Osteocyte (in vitro differentiated cells): ENCODE results near the gene MTCL3.

Experiments
- DNase-seq: peaks from one replicate; pipeline ENCODE4 v3.0.0; 2021; ENCODE audit warnings: mixed read lengths; ENCODE audit not compliant: unreplicated experiment; ENCODE audit errors: extremely low spot score
- H3K27ac Mint-ChIP-seq: one replicate; pipeline ENCODE4 v1.8.0; 2021; ENCODE audit warnings: mild to moderate bottlenecking, mixed read lengths; ENCODE audit not compliant: unreplicated experiment
- H3K27me3 Mint-ChIP-seq: one replicate; pipeline ENCODE4 v1.8.0; 2021; ENCODE audit warnings: mixed read lengths; ENCODE audit not compliant: unreplicated experiment
- H3K36me3 Mint-ChIP-seq: one replicate; pipeline ENCODE4 v1.8.0; 2021; ENCODE audit warnings: mixed read lengths; ENCODE audit not compliant: unreplicated experiment
- H3K4me1 Mint-ChIP-seq: one replicate; pipeline ENCODE4 v1.8.0; 2021; ENCODE audit warnings: mixed read lengths; ENCODE audit not compliant: unreplicated experiment
- H3K4me3 Mint-ChIP-seq: one replicate; pipeline ENCODE4 v1.8.0; 2021; ENCODE audit warnings: mild to moderate bottlenecking, moderate library complexity, mixed read lengths; ENCODE audit not compliant: unreplicated experiment
- H3K9me3 Mint-ChIP-seq: one replicate; pipeline ENCODE4 v1.8.0; 2021; ENCODE audit warnings: mixed read lengths; ENCODE audit not compliant: unreplicated experiment
- CTCF ChIP-seq: fragments of 200-600 bp; sonication (generic); IDR thresholded peaks from 2 replicates; pipeline ENCODE4 v1.5.0; 2021; ENCODE audit warnings: antibody characterized with exemption, mild to moderate bottlenecking, moderate library complexity

The MTCL3 gene

DNA sequence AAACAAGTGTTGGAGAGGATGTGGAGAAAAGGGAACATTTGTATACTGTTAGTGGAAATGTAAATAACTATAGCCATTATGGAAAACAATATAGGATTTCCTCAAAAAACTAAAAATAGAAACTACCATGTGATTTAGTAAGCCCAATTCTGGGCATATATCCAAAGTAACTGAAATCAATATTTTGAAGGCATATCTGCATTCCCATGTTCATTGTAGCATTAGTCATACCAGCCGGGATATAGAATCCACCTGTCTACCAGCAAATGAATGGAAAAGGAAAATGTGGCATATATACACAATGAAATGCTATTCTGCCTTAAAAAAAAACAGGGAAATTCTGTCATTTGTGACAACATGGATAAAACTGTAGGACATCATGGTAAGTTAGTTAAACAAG, 42.5 kb upstream of the MTCL3 start:
- Mint-ChIP-seq H3K4me3 (no peak overlapping the region), H3K36me3 (no peaks in the 10 kb centered on the region), H3K9me3 (peaks cover 15% of the 10 kb centered on the region), H3K27ac (no peak overlapping the region), H3K27me3 (no peaks in the 10 kb centered on the region), H3K4me1 (no peaks in the 10 kb centered on the region)
- no peak for DNase-seq
- no peak for TF ChIP-seq CTCF

GRCh38 chr6:127554435-127555006, 35.4 kb upstream of the MTCL3 start:
- no peaks in the 10 kb centered on the region for H3K27me3 Mint-ChIP-seq
- TF ChIP-seq CTCF = peak; percentile 66
- H3K4me1 Mint-ChIP-seq = peaks cover 11% of the 10 kb centered on the region
- H3K36me3 Mint-ChIP-seq = no peaks in the 10 kb centered on the region
- no peak for DNase-seq
- no peak overlapping the region for H3K27ac Mint-ChIP-seq
- no peaks in the 10 kb centered on the region for H3K9me3 Mint-ChIP-seq
- H3K4me3 Mint-ChIP-seq = no peak overlapping the region

DNA sequence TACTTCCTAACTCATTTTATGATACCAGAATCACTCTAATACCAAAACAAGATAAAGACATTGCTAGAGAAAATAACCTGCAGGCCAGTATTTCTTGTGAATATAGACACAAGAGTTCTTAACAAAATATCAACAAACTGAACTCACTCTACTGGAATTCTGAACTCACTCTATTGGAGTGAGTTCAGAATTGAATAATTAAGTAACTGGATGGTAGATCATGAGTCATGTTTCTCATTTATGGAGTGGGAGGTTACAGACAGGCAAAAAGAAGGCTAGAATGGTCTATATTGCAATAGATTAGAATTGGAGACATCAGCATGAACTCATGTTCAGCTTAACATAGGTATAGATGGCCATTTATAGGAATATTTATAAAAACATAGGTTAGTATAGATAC, 31.3 kb upstream of the MTCL3 start:
- H3K27me3 Mint-ChIP-seq = peaks cover 10% of the 10 kb centered on the region

GRCh38 chr6:127547904-127548649, 28.9 kb upstream of the MTCL3 start:
- H3K36me3 Mint-ChIP-seq = no peaks in the 10 kb centered on the region
- peaks cover 11% of the 10 kb centered on the region for H3K4me1 Mint-ChIP-seq
- no peak overlapping the region for H3K4me3 Mint-ChIP-seq
- peaks cover 16% of the 10 kb centered on the region for H3K27me3 Mint-ChIP-seq
- H3K27ac Mint-ChIP-seq = no peak overlapping the region
- no peaks in the 10 kb centered on the region for H3K9me3 Mint-ChIP-seq
- DNase-seq = no peak
- peak; percentile 42 for TF ChIP-seq CTCF

More for the DNA sequence above, 31.3 kb upstream of the MTCL3 start:
- Mint-ChIP-seq H3K4me1 (peaks cover 11% of the 10 kb centered on the region), H3K4me3 (no peak overlapping the region), H3K9me3 (no peaks in the 10 kb centered on the region), H3K36me3 (no peaks in the 10 kb centered on the region), H3K27ac (no peak overlapping the region)
- TF ChIP-seq CTCF = no peak
- DNase-seq = no peak

DNA sequence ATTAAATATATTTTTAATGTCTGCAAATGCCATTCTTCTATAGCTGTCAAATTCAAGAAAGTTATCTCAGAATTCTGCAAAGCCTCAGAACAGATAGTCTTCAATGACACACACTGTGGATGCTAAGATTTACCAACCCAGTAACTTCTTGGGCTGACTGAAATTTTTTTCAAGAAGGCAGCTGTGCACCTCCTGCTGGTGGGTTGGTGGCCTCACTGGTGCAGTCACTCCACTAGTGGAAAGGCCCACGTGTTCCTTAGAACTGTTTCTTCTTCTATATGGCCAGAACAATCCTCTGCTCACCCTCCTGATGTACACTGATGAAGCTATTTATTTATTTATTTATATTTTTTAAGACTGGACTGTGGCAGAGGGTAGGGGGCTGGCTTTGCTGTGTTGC, 28.1 kb upstream of the MTCL3 start:
- peak; percentile 28 for TF ChIP-seq CTCF
- no peak overlapping the region for H3K4me3 Mint-ChIP-seq
- H3K9me3 Mint-ChIP-seq = no peaks in the 10 kb centered on the region
- no peaks in the 10 kb centered on the region for H3K36me3 Mint-ChIP-seq
- no peak overlapping the region for H3K27ac Mint-ChIP-seq
- H3K4me1 Mint-ChIP-seq = peaks cover 11% of the 10 kb centered on the region
- no peak for DNase-seq
- peaks cover 19% of the 10 kb centered on the region for H3K27me3 Mint-ChIP-seq
